ENCODE results near the gene CIRBP. TPM values are rescaled to one million over a fixed set of nuclear protein-coding genes. Genes with fewer than 3 reads are reported as not detected.

Gene CIRBP
- total RNA-seq, 1 experiment from 2014 or later = 66.6 TPM

- Histone ChIP-seq H3K36me3 (ENCODE audit: control insufficient read depth, insufficient read depth, low read length) (no peaks in the 10 kb centered on the region; the same call in 1 of the 2 replicates), H3K4me3 (ENCODE audit: low read depth in 2 of 2, low read length in 2 of 2) (no peak overlapping the region), H3K4me1 (ENCODE audit: control insufficient read depth, insufficient read depth, low read length) (peaks cover 42% of the 10 kb centered on the region), H3K27me3 (ENCODE audit: control insufficient read depth, insufficient read depth, low read length) (no peaks in the 10 kb centered on the region), H3K27ac (ENCODE audit: low read length) (peak overlapping the region; percentile 74), H3K9me3 (ENCODE audit: control insufficient read depth, insufficient read depth, low read depth, low read length) (no peaks in the 10 kb centered on the region)
- DNase-seq (ENCODE audit: low read depth, low spot score) = no peak
- CTCF ChIA-PET = interaction anchor here (2.0 kb wide), 1 partner anchor 20 kb away, joined by 46 read pairs; no protein-coding TSS in a partner anchor
- peak; percentile 28 for ATAC-seq
- no TSS peak for BruUV-seq (replicated peaks)
- TF ChIP-seq POLR2AphosphoS5 (IDR thresholded peaks at IDR 0.05; ENCODE audit: low read depth, low read length) (peak; percentile 38; the same call in 1 of the 2 replicates), CTCF (IDR thresholded peaks at IDR 0.05) (no peak)
- POLR2A ChIA-PET = no interaction called here
- in situ Hi-C loops (cut with HindIII; ENCODE audit: low pct_unique_long_range_greater_than_20kb, low sequenced_read_pairs) (no loop called here), intact Hi-C loops (cut with micrococcal nuclease; ENCODE audit: unreplicated experiment) (no loop called here)
Observed at GRCh38 chr19:1264801-1265614, 4.1 kb upstream of the CIRBP start.

GRCh38 chr19:1265615-1266128, 3.5 kb upstream of the CIRBP start:
- CTCF ChIA-PET = interaction anchor here (2.0 kb wide), 1 partner anchor 21 kb away, joined by 46 read pairs; no protein-coding TSS in a partner anchor
- Histone ChIP-seq H3K36me3 (ENCODE audit: control insufficient read depth, insufficient read depth, low read length) (no peaks in the 10 kb centered on the region; the same call in 1 of the 2 replicates), H3K4me1 (ENCODE audit: control insufficient read depth, insufficient read depth, low read length) (peaks cover 40% of the 10 kb centered on the region), H3K27ac (ENCODE audit: low read length) (peak overlapping the region; percentile 71), H3K4me3 (ENCODE audit: low read depth in 2 of 2, low read length in 2 of 2) (peak overlapping the region; percentile 45 to 57), H3K27me3 (ENCODE audit: control insufficient read depth, insufficient read depth, low read length) (no peaks in the 10 kb centered on the region), H3K9me3 (ENCODE audit: control insufficient read depth, insufficient read depth, low read depth, low read length) (no peaks in the 10 kb centered on the region)
- intact Hi-C loops (cut with micrococcal nuclease; ENCODE audit: unreplicated experiment) (no loop called here), in situ Hi-C loops (cut with HindIII; ENCODE audit: low pct_unique_long_range_greater_than_20kb, low sequenced_read_pairs) (no loop called here)
- no TSS peak for BruUV-seq (replicated peaks)
- POLR2A ChIA-PET = no interaction called here
- TF ChIP-seq POLR2AphosphoS5 (IDR thresholded peaks at IDR 0.05; ENCODE audit: low read depth, low read length) = no peak
- TF ChIP-seq CTCF (IDR thresholded peaks at IDR 0.05) = no peak
- no peak for TF ChIP-seq REST (IDR thresholded peaks at IDR 0.05; ENCODE audit: insufficient read depth in 1 of 2, low read depth in 2 of 2, low read length in 1 of 2)
- TF ChIP-seq TCF7L2 (IDR thresholded peaks at IDR 0.05; ENCODE audit: low read depth, low read length) = no peak
- ATAC-seq (peak; percentile 5), DNase-seq (ENCODE audit: low read depth, low spot score) (no peak)

Data from Panc1 (cell line).